ENCODE results near the gene GNB1L. TPM values are rescaled to one million over a fixed set of nuclear protein-coding genes. Genes with fewer than 3 reads are reported as not detected.

GNB1L gene
- total RNA-seq, 1 donor from 2014 or later = 7.0 TPM

- Histone ChIP-seq H3K27me3 (ENCODE audit: control insufficient read depth, insufficient read depth, low read length) (peaks cover 96% of the 10 kb centered on the region), H3K4me3 (ENCODE audit: low read depth, low read length) (no peak overlapping the region), H3K36me3 (ENCODE audit: control insufficient read depth, insufficient read depth, low read length) (no peaks in the 10 kb centered on the region)
- TF ChIP-seq CTCF (IDR thresholded peaks at IDR 0.05; ENCODE audit: insufficient read depth, low read length, poor library complexity, severe bottlenecking) = no peak
- DNase-seq (ENCODE audit: low read depth) = no peak
Observed at GRCh38 chr22:19753996-19754700, 100.5 kb downstream of the GNB1L start.

GRCh38 chr22:19753090-19753842 lies 101.4 kb downstream of the GNB1L start:
- peaks cover 94% of the 10 kb centered on the region for H3K27me3 ChIP-seq (ENCODE audit: control insufficient read depth, insufficient read depth, low read length)
- no peak overlapping the region for H3K4me3 ChIP-seq (ENCODE audit: low read depth, low read length)

GRCh38 chr22:19751497-19752245 lies 103.0 kb downstream of the GNB1L start:
- no peak for TF ChIP-seq CTCF (IDR thresholded peaks at IDR 0.05; ENCODE audit: insufficient read depth, low read length, poor library complexity, severe bottlenecking)
- H3K36me3 ChIP-seq (ENCODE audit: control insufficient read depth, insufficient read depth, low read length) = no peaks in the 10 kb centered on the region
- peaks cover 89% of the 10 kb centered on the region for H3K27me3 ChIP-seq (ENCODE audit: control insufficient read depth, insufficient read depth, low read length)
- H3K4me3 ChIP-seq (ENCODE audit: low read depth, low read length) = no peak overlapping the region
- DNase-seq (ENCODE audit: low read depth) = no peak

More at GRCh38 chr22:19753090-19753842, 101.4 kb downstream of the GNB1L start:
- TF ChIP-seq CTCF (IDR thresholded peaks at IDR 0.05; ENCODE audit: insufficient read depth, low read length, poor library complexity, severe bottlenecking) = no peak
- no peaks in the 10 kb centered on the region for H3K36me3 ChIP-seq (ENCODE audit: control insufficient read depth, insufficient read depth, low read length)
- no peak for DNase-seq (ENCODE audit: low read depth)

- TF ChIP-seq CTCF (IDR thresholded peaks at IDR 0.05; ENCODE audit: insufficient read depth, low read length, poor library complexity, severe bottlenecking) = no peak
- no peak overlapping the region for H3K4me3 ChIP-seq (ENCODE audit: low read depth, low read length)
- no peaks in the 10 kb centered on the region for H3K36me3 ChIP-seq (ENCODE audit: control insufficient read depth, insufficient read depth, low read length)
- no peak for DNase-seq (ENCODE audit: low read depth)
- H3K27me3 ChIP-seq (ENCODE audit: control insufficient read depth, insufficient read depth, low read length) = peaks cover 80% of the 10 kb centered on the region
Observed at GRCh38 chr22:19750507-19751490, 103.9 kb downstream of the GNB1L start.

GRCh38 chr22:19749876-19750275 lies 104.8 kb downstream of the GNB1L start:
- Histone ChIP-seq H3K27me3 (ENCODE audit: control insufficient read depth, insufficient read depth, low read length) (peaks cover 71% of the 10 kb centered on the region), H3K4me3 (ENCODE audit: low read depth, low read length) (no peak overlapping the region), H3K36me3 (ENCODE audit: control insufficient read depth, insufficient read depth, low read length) (no peaks in the 10 kb centered on the region)
- no peak for TF ChIP-seq CTCF (IDR thresholded peaks at IDR 0.05; ENCODE audit: insufficient read depth, low read length, poor library complexity, severe bottlenecking)
- no peak for DNase-seq (ENCODE audit: low read depth)
